CD4-positive, alpha-beta T cell treated with Interleukin-17A for 1 hour (primary cell): ENCODE measurements around the gene DOCK3.
"Not testable (repeated sequence)": the region's sequence is repeated elsewhere in the genome, so short reads cannot be mapped to it uniquely, and the experiment has no call there.

Experiments
- DNase-seq: peaks from one replicate; pipeline ENCODE4 v3.0.0-alpha.2; 2020

The DOCK3 gene

GRCh38 chr3:50913260-50913659, 238.5 kb downstream of the DOCK3 start:
- no peak for DNase-seq

GRCh38 chr3:50922071-50922470, 247.3 kb downstream of the DOCK3 start:
- not testable (repeated sequence) for DNase-seq

GRCh38 chr3:50923955-50924354, 249.2 kb downstream of the DOCK3 start:
- no peak for DNase-seq

- DNase-seq, result no peak
Observed at GRCh38 chr3:50924638-50925037, 249.9 kb downstream of the DOCK3 start.

- DNase-seq, result no peak
Observed at GRCh38 chr3:50926868-50927267, 252.1 kb downstream of the DOCK3 start.

GRCh38 chr3:50930371-50931208, 255.9 kb downstream of the DOCK3 start:
- DNase-seq, result no peak

GRCh38 chr3:50932918-50933317, 258.2 kb downstream of the DOCK3 start:
- DNase-seq, result not testable (repeated sequence)

GRCh38 chr3:50936389-50936788, 261.7 kb downstream of the DOCK3 start:
- no peak for DNase-seq

- DNase-seq, result no peak
Observed at GRCh38 chr3:50947419-50947818, 272.7 kb downstream of the DOCK3 start.

- no peak for DNase-seq
Observed at GRCh38 chr3:50950591-50950990, 275.9 kb downstream of the DOCK3 start.

GRCh38 chr3:50953825-50954414, 279.2 kb downstream of the DOCK3 start:
- DNase-seq, result no peak

GRCh38 chr3:50961386-50961785, 286.7 kb downstream of the DOCK3 start:
- no peak for DNase-seq

GRCh38 chr3:50971487-50971924, 296.8 kb downstream of the DOCK3 start:
- peak; percentile 84 for DNase-seq

GRCh38 chr3:50972029-50972428, 297.3 kb downstream of the DOCK3 start:
- DNase-seq, result no peak

GRCh38 chr3:50978586-50978985, 303.9 kb downstream of the DOCK3 start:
- DNase-seq, result not testable (repeated sequence)

GRCh38 chr3:50978991-50979667, 304.4 kb downstream of the DOCK3 start:
- DNase-seq, result no peak

GRCh38 chr3:50982540-50983325, 308.0 kb downstream of the DOCK3 start:
- DNase-seq, result no peak

GRCh38 chr3:50983887-50984286, 309.2 kb downstream of the DOCK3 start:
- DNase-seq, result no peak

GRCh38 chr3:50985893-50986292, 311.2 kb downstream of the DOCK3 start:
- no peak for DNase-seq

- no peak for DNase-seq
Observed at GRCh38 chr3:50986726-50987125, 312.0 kb downstream of the DOCK3 start.

GRCh38 chr3:50994537-50994936, 319.8 kb downstream of the DOCK3 start:
- DNase-seq, result no peak

- no peak for DNase-seq
Observed at GRCh38 chr3:50995085-50995824, 320.5 kb downstream of the DOCK3 start.
